K562 (cell line): ENCODE measurements around the gene BRICD5. TPM values are rescaled to one million over a fixed set of nuclear protein-coding genes. Genes with fewer than 3 reads are reported as not detected.
A peak's percentile ranks its signal among the peaks of the same experiment; 100 is the strongest.

Experiments used
- ATAC-seq: fragments of 200-7000 bp; cut with Tn5 transposase; 3 replicates; pipeline ENCODE4 v1.9.1; 2020; ENCODE audit warnings: moderate library complexity
- BruUV-seq: library from RNA; stranded (reverse); fragments of 400-500 nt; replicated peaks from 2 replicates; lab custom pipeline; 2021; lab: Mats Ljungman, UMichigan
- CTCF ChIA-PET: fragments of 300-600 bp; formaldehyde crosslinking; extraction: SDS; loops from one replicate; lab custom pipeline; 2021; ENCODE audit warnings: low intra/inter-chr PET ratio; lab: Yijun Ruan, JAX
- POLR2A ChIA-PET: fragments of 300-600, 350-650 bp; sonication (Branson Sonifier 250); formaldehyde crosslinking; extraction: SDS; loops from one replicate; lab custom pipeline; 2021; ENCODE audit warnings: antibody characterized with exemption, inconsistent platforms; lab: Yijun Ruan, JAX
- DNase-seq, 4 experiments: peaks; one replicate each; pipeline versions ENCODE4 v3.0.0 to v3.0.0-alpha.2; 2011 to 2018; ENCODE audit warnings: low spot score in 3 of 4, mixed read lengths in 3 of 4; ENCODE audit errors: extremely low read depth in 1 of 4
- FAIRE-seq: peaks from 2 replicates; lab custom pipeline; 2011; peaks lifted over from hg19 to GRCh38; lab: Jason Lieb, UNC
- H2AFZ ChIP-seq: 2 replicates; pipeline ENCODE4 v1.6.0; 2011; ENCODE audit warnings: low read depth, low read length, control low read depth, inconsistent platforms
- H3K27ac ChIP-seq: fragments of 200-600 bp; 3 replicates; pipeline ENCODE4 v1.8.0; 2011; ENCODE audit warnings: low read depth, mild to moderate bottlenecking, control low read depth, inconsistent platforms, low read length, moderate library complexity, mixed read lengths; ENCODE audit errors: extremely low read depth
- H3K27me3 ChIP-seq, 2 experiments: fragments of 300-600 bp in 1 of 2; 2 replicates in 1 of 2; 3 replicates in 1 of 2; pipeline versions ENCODE4 v1.6.0 to v1.8.0; 2011; ENCODE audit warnings: inconsistent platforms in 2 of 2, low read length in 2 of 2, mild to moderate bottlenecking in 1 of 2, mixed read lengths in 1 of 2, moderate library complexity in 1 of 2; ENCODE audit not compliant: control insufficient read depth in 2 of 2, insufficient read depth in 2 of 2
- H3K36me3 ChIP-seq: fragments of 300-600 bp; 3 replicates; pipeline ENCODE4 v1.8.0; 2011; ENCODE audit warnings: mild to moderate bottlenecking, low read length, inconsistent platforms; ENCODE audit not compliant: control insufficient read depth, insufficient read depth
- H3K4me1 ChIP-seq, 2 experiments: fragments of 200-600 bp in 1 of 2; replicated peaks in 1 of 2; 2 replicates in 1 of 2; 3 replicates in 1 of 2; pipeline versions ENCODE4 v1.5.1 to v1.8.0; 2011; ENCODE audit warnings: inconsistent platforms in 2 of 2, low read length in 2 of 2, mild to moderate bottlenecking in 1 of 2, mixed read lengths in 1 of 2, moderate library complexity in 1 of 2; ENCODE audit not compliant: control insufficient read depth in 2 of 2, insufficient read depth in 2 of 2
- H3K4me2 ChIP-seq: 2 replicates; pipeline ENCODE4 v1.6.1; 2011; ENCODE audit warnings: low read length, control low read depth, inconsistent platforms, mixed read lengths; ENCODE audit not compliant: insufficient read depth
- H3K4me3 ChIP-seq: fragments of 200-600 bp; sonication (generic), shearing (Covaris generic); 2 replicates; pipeline ENCODE4 v1.5.1; 2016; ENCODE audit warnings: control low read depth, inconsistent platforms
- H3K79me2 ChIP-seq: fragments of 200-600 bp; 3 replicates; pipeline ENCODE4 v1.8.0; 2011; ENCODE audit warnings: low read length, inconsistent platforms; ENCODE audit not compliant: control insufficient read depth, insufficient read depth
- H3K9ac ChIP-seq, 2 experiments: 2 replicates each; pipeline versions ENCODE4 v1.6.0 to v1.6.1; 2011; ENCODE audit warnings: low read depth in 2 of 2, low read length in 2 of 2, control low read depth in 1 of 2, inconsistent platforms in 1 of 2, mild to moderate bottlenecking in 1 of 2, mixed read lengths in 1 of 2; ENCODE audit not compliant: insufficient read depth in 1 of 2
- H3K9me1 ChIP-seq: one replicate; pipeline ENCODE4 v1.6.0; 2011; ENCODE audit warnings: inconsistent platforms, mild to moderate bottlenecking, low read length, moderate library complexity; ENCODE audit not compliant: control insufficient read depth, insufficient read depth
- H3K9me3 ChIP-seq: replicated peaks from 2 replicates; pipeline ENCODE4 v1.5.1; 2011; ENCODE audit warnings: low read depth, low read length, inconsistent platforms; ENCODE audit not compliant: control insufficient read depth, insufficient read depth
- H4K20me1 ChIP-seq: replicated peaks from 2 replicates; pipeline ENCODE4 v1.6.1; 2011; ENCODE audit warnings: low read length, inconsistent platforms, mixed read lengths; ENCODE audit not compliant: control insufficient read depth, insufficient read depth
- CHD4 ChIP-seq: fragments of 200-600 bp; sonication (generic); IDR thresholded peaks from 3 replicates; pipeline ENCODE4 v1.6.1; 2012; ENCODE audit warnings: low read depth, mild to moderate bottlenecking, mixed read lengths, low read length, inconsistent platforms; ENCODE audit not compliant: insufficient read depth, insufficient replicate concordance, poor library complexity, severe bottlenecking
- EZH2 ChIP-seq: IDR thresholded peaks from 2 replicates; pipeline ENCODE4 v1.6.1; 2012; ENCODE audit warnings: low read depth, mild to moderate bottlenecking, inconsistent platforms, low read length, borderline replicate concordance
- POLR2A ChIP-seq: fragments of 450-650 bp; conservative IDR thresholded peaks from 2 replicates; pipeline ENCODE4 v1.6.1; 2016
- SUPT5H ChIP-seq: fragments of 450-650 bp; IDR thresholded peaks from 2 replicates; pipeline ENCODE4 v1.6.1; 2016
- TAF7 ChIP-seq: fragments of 450-650 bp; IDR thresholded peaks from 2 replicates; pipeline ENCODE4 v1.6.1; 2016; ENCODE audit warnings: missing genetic modification characterization, missing compliant biosample characterization
- WGBS: fragments of 100-300 bp; shearing (Covaris generic); methylation state at CpG from one replicate; pipeline ENCODE4 v1.1.6; 2016; ENCODE audit warnings: low coverage, mixed read lengths; ENCODE audit not compliant: insufficient coverage; ENCODE audit errors: missing lambda C conversion rate; 5-methylcytosine and 5-hydroxymethylcytosine counted together
- in situ Hi-C: fragments of 300-500 bp; cut with MboI; formaldehyde crosslinking; loops from 4 replicates; pipeline ENCODE4 v1.15.0; 2018; ENCODE audit warnings: inconsistent platforms, mixed read lengths
- intact Hi-C: fragments of 100-400 bp; cut with micrococcal nuclease; formaldehyde crosslinking; loops from 2 replicates; pipeline ENCODE4 v1.14.2; 2022
- polyA plus RNA-seq, 8 experiments: library from polyadenylated mRNA; depleted of rRNA in 4 of 8; stranded (reverse) in 5 of 8; unstranded in 3 of 8; fragments of >200 nt; fragmentation: Nextera tagmentation in 2 of 8; fragmentation: Illumina TruSeq in 1 of 8; extraction: Ambion mirVana in 2 of 8; extraction: Trizol in 1 of 8; gene quantifications; 2 replicates each; pipeline versions ENCODE4 v1.2.1 to v1.2.3, GENCODE V29; 2011 to 2014; ENCODE audit warnings: inconsistent platforms in 1 of 8, missing spikeins in 1 of 8
- total RNA-seq, 7 experiments: library from RNA; depleted of rRNA in 6 of 7; stranded (reverse); fragments of >200 nt in 6 of 7; fragmentation: Illumina TruSeq in 2 of 7; extraction: Trizol in 2 of 7; gene quantifications; 2 replicates each; pipeline versions ENCODE4 v1.2.1 to v1.2.3, GENCODE V29; 2011 to 2021; ENCODE audit warnings: low replicate concordance in 1 of 7
- TF ChIP-seq, protein P1 (sequence below): fragments of 450-650 bp; formaldehyde crosslinking; IDR thresholded peaks from 2 replicates; pipeline ENCODE4 v1.4.0; 2020; ENCODE audit warnings: mild to moderate bottlenecking, moderate library complexity

The BRICD5 gene
- total and polyA plus RNA-seq, 9 of the 15 experiments (the other 6 are each of a cell fraction or from before 2014, with no cell fraction given), result 0.24 to 15.1 (median 2.4) TPM; not detected in 1

DNA sequence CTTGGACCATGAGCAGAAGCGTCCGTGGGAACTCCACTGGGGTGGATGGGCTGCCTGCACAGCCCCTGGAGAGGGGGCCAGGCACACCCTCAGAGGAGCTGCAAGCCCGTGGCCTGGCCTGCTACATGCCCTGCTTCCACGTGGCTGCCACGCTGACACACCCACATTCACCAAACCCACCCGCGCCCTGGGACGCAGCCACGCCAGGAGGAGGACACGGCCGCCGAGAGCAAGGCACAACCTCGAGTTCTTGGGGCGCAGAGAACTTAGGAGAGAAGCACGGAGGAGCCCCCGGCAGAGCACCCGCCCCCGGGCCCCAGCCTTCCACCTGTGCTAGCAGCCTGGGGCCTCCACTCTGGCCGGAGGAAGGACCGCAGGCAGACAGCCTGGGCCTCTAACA, 33.1 kb downstream of the BRICD5 start:
- H2AFZ ChIP-seq, result no peak overlapping the region
- FAIRE-seq (no peak), DNase-seq (no peak), ATAC-seq (no peak)
- no peak overlapping the region for H3K4me3 ChIP-seq
- H3K9me3 ChIP-seq, result no peaks in the 10 kb centered on the region
- ChIA-PET POLR2A (interaction anchor here (0.6 to 1.1 kb wide), 4 partner anchors 10 to 1139 kb away, joined by 3 to 7 read pairs (median 4); partner anchors contain the start of gene TRAF7), CTCF (no interaction called here)
- in situ Hi-C loops (no loop called here), intact Hi-C loops (no loop called here)
- no peaks in the 10 kb centered on the region for H3K79me2 ChIP-seq
- BruUV-seq, result TSS peak; percentile 85
- WGBS, result 98% methylated on average over 16 of the region's 20 CpGs
- H3K36me3 ChIP-seq, result peaks cover 49% of the 10 kb centered on the region; the same call in 1 of the 3 replicates
- no peaks in the 10 kb centered on the region for H3K9me1 ChIP-seq
- no peak overlapping the region for H3K27ac ChIP-seq
- no peak overlapping the region for H3K4me2 ChIP-seq
- H3K27me3 ChIP-seq, result no peaks in the 10 kb centered on the region
- TF ChIP-seq, protein P1, sequence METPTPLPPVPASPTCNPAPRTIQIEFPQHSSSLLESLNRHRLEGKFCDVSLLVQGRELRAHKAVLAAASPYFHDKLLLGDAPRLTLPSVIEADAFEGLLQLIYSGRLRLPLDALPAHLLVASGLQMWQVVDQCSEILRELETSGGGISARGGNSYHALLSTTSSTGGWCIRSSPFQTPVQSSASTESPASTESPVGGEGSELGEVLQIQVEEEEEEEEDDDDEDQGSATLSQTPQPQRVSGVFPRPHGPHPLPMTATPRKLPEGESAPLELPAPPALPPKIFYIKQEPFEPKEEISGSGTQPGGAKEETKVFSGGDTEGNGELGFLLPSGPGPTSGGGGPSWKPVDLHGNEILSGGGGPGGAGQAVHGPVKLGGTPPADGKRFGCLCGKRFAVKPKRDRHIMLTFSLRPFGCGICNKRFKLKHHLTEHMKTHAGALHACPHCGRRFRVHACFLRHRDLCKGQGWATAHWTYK, result 0 out of 2 replicates have a peak, but pooled peaks have one; percentile 38
- TF ChIP-seq CHD4, result no peak
- TF ChIP-seq POLR2A, result peak; percentile 38; the same call in 1 of the 2 replicates
- TF ChIP-seq SUPT5H, result peak; percentile 56
- no peak for TF ChIP-seq TAF7 (tag)
- no peak for TF ChIP-seq EZH2
- no peak overlapping the region; a peak in 1 of 4 replicates for H3K9ac ChIP-seq
- H4K20me1 ChIP-seq, result no peaks in the 10 kb centered on the region; the same call in 1 of the 2 replicates
- peaks cover 2 to 78% of the 10 kb centered on the region in 2 experiments; a peak in 3 of 5 replicates for H3K4me1 ChIP-seq
